Iris pigment epithelial cell (primary cell): ENCODE data around the gene FKBP7.
A peak's percentile ranks its signal among the peaks of the same experiment; 100 is the strongest.
"Not testable (repeated sequence)": the region's sequence is repeated elsewhere in the genome, so short reads cannot be mapped to it uniquely, and the experiment has no call there.

Experiments
- DNase-seq: peaks from one replicate; pipeline ENCODE4 v3.0.0-alpha.2; 2011; ENCODE audit warnings: low read depth

The FKBP7 gene

DNA sequence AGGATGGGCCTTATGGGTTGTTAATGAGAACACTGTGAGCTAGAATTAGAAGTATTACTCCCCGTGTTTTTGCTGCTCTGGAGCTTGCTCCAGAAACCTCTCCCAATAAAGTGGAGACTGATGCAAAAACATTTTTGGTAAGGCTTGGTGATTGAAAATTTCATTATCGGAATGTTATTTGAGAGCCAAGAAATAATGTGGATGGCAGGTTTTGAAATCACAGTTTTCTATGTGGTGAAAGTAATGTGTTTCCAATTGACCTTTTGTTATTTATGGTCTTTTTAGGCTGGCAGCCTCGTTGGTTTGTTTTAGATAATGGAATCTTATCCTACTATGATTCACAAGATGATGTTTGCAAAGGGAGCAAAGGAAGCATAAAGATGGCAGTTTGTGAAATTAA lies 7.0 kb upstream of the FKBP7 start:
- DNase-seq: no peak

- DNase-seq: no peak
Measured at GRCh38 chr2:178484245-178485041, 6.0 kb upstream of the FKBP7 start.

GRCh38 chr2:178482437-178482836 lies 4.0 kb upstream of the FKBP7 start:
- DNase-seq: no peak

DNA sequence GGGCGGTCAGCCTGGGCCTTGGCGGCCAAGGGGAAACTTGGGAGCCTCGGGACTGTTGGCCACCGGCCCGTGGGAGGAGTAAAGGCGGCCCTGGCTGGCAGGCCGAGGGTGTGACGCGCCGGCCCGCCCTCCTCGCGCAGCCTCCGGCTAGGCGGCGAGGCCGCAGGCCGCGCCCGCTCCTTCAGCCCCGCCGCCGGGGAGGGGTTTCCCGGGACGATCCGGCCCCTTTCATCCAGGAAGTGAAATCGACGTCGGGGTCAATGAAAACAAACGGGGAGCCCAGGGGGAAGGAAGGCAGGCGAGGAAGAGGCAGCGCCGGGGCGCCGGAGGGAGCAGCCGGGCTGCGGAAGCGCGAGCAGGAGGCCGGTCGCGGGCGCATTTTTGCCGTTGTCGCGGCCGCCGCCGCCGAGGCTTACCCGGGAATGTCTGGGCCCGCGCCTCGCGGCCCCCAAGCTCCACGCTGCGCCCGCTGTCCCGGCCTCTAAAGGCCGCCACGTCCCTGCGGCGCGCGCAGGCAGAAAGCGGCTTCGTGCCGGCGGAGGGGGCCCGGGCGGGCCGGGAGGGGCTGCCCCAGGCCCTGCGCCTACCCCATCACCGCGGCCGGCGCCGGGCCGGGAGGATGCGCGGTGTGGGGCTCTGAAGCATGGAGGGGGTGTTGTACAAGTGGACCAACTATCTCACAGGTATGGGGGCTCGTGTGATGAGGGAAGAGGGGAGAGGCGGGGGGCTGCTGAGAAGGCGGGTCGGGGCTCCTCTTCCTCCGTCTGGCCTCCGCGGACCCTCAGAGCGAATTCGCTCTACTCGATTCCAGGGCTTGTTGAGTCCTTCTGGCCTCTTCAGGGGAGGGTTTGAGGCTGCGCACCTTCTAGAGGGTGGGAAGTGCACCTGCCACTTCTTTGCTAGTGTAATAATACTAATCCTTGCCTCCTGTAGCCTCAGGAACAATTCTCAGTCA lies 2.1 kb upstream of the FKBP7 start, which contains the start of gene PLEKHA3:
Gene PLEKHA3 (plus strand): TSS at position 231 of the 955 bp plus-strand sequence. CDS start 413 bp downstream, at position 644.
- peak; percentile 93 for DNase-seq

GRCh38 chr2:178479758-178480226 lies 1.4 kb upstream of the FKBP7 start:
- DNase-seq: no peak

DNA sequence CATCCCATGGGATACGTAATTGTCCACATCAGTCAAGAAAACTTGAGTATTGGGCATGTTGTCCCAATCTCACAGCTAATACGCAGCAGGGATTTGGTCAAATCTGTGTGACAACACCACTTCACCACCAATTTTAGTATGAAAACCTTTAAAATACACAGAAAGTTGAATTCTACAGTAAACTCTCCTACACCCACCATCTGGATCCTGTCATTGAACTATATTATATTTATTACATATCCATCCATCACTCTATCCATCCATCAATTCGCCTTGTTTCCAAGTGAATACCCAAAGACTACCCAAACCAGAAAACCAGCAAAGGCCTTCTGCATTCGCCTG lies 846 bp upstream of the FKBP7 start:
- no peak for DNase-seq

DNA sequence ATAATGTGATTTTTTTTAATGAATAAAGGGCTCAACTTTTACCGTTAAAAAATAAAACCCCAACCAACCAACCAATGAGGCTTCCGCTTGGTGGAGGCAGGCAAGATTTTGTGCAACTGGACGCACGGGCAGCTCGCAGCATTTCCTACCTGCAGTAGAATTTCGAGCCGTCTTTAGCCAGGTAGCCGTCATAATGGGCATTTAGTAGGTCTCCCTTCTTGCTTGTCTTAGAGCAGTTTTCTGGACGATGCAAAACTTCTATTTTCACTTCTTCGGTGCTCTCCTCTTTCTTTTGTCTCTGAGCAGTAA lies 316 bp downstream of the FKBP7 start:
- DNase-seq: peak; percentile 36

DNA sequence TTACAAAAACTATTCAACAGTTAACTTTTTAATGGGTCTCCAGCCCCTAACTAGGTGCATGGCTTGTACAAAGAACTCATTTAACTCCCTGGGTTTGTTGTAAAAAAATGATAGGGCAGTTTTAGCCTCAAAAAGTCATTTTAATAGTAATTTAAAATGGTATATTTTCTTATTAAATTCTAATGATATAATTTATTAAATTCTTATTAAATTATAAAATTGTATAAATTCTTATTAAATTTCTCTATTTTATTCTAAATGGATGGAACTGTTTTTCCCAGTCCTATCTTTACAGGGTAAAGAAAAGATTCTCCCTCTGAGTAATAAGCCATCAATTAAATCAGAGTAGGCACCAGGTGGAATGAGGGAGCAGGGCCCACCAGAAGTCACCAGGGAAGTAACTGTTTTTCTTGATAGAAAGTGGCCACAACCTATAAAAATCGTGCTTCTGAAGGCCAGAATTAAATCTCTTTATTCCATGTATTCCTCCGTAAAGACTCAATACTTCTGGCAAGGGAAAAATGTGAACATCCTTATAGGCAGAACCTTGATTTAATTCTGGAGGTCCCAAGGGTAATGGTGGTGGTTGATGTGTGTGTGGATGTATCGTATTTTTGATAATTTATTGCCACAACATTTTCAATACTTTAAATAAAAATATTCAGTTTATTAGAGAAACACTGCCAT lies 814 bp downstream of the FKBP7 start:
- no peak for DNase-seq

DNA sequence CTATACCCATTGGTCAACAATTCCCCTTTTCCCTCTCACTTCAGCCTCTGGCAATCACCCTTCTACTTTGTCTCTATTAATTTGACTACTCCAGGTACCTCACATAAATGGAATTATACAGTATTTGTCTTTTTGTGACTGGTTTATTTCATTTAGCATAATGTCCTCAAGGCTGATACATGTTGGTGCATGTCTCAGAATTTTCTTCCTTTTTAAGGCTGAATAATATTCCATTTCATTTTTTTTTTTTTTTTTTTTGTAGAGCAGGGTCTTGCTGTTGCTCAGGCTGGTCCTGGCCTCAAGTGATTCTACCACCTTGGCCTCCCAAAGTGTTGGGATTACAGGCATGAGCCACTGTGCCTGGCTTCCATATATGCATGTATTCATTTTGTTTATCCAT lies 1.9 kb downstream of the FKBP7 start:
- DNase-seq: no peak

DNA sequence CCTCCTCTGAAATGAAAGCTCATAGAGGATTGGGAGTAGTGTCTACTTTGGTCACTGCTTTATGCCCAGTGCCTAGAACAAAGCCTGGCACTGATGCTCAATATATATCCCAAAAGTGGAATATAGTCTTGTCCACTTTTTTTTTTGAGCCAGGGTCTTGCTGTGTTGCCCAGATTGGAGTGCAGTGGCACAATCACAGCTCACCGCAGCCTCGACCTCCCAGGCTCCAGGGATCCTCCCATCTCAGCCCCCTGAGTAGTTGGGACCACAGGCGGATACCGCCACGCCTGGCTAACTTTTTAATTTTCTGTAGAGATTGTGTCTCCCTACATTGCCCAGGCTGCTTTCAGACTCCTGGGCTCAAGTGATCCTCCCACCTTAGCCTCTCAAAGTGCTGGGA lies 3.8 kb downstream of the FKBP7 start:
- DNase-seq: no peak

DNA sequence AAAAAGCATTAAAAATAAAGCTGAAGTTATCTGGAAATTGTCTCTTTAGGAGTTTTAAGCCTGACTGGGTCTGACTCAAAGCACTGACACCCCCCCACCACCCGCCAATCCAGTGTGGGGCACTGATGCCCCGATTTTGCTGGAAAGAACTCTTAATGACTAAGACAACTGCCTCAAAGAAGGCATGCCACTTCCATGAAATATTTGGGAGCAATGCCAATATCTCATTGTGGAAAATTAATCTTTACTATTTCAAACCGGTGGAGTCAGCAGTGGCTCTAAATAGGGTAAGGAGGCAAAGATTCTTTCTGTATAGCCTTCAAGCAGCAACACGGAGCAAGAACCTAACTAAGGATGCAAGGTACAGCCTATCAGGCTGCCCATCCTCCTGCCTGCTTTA lies 4.5 kb downstream of the FKBP7 start:
- DNase-seq: no peak

- DNase-seq: no peak
Measured at GRCh38 chr2:178473373-178473772, 5.0 kb downstream of the FKBP7 start.

- DNase-seq: not testable (repeated sequence)
Measured at GRCh38 chr2:178471313-178471712, 7.1 kb downstream of the FKBP7 start.

DNA sequence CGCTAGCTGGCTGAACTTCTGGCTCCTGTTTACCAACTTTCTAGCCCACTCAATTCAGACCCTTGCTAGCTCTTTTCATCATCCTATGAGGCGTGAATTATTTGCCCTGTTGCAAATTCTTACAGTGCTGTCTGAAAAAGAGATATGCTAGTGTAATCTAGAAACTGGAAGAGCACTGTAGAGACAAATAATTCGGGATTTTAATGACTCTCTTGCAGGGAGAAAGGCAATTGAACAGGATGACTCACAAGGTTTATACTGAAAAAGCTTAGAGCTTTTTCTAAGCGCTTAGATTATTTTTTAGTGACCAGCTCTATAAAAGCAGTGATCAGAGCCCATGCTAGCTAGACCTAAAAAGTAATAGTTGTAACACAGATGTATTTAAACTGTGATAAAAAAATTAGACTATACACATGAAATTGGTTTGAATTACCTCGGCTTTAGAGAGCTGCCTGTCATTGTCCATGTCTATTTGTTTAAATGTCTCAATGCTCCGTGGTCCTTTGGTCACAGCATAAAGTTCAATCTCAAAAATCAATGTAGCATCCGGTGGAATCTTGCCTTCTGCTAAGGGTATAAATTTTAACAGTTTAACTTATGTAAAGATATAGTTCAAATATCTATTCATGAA lies 9.1 kb downstream of the FKBP7 start:
- DNase-seq: no peak

GRCh38 chr2:178457390-178457886 lies 21.0 kb downstream of the FKBP7 start:
- no peak for DNase-seq

DNA sequence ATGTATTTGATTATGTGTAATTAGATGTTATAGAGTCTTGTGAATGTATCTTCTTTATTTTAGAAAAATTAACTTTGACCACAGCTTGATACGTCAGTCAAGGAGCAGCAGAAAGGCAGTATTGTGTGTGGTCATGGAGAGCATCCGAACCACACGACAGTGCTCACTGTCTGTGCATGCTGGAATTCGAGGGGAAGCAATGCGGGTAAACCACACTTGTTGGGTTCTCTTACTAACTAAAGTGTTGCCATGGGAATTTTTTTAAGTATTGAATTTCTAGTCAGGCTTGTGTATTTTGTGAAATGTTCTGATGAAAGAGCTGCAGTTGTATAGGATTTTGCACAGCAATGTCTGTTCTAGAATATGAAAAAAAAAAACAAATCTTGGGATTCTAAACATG lies 22.5 kb downstream of the FKBP7 start:
- DNase-seq: no peak

DNA sequence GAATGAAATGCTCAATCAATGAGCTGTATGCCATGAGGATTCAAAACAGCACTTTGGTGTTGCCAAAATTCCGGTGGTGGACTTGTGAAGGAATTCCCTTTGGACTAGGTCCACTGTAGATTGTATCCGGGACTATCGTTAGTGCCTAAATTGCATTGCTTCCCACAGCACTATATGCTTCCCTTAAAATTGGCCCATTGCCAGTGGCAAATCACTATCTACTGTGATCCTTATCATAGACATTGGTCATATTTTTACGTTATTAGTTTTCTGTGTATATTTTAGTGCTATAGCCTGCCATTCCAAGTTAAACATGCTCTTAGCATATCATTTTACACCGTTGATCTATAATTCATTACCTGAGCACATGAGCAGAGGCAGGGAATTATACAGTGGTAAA lies 25.5 kb downstream of the FKBP7 start:
- DNase-seq: no peak

- DNase-seq: no peak
Measured at GRCh38 chr2:178452334-178452733, 26.1 kb downstream of the FKBP7 start.

DNA sequence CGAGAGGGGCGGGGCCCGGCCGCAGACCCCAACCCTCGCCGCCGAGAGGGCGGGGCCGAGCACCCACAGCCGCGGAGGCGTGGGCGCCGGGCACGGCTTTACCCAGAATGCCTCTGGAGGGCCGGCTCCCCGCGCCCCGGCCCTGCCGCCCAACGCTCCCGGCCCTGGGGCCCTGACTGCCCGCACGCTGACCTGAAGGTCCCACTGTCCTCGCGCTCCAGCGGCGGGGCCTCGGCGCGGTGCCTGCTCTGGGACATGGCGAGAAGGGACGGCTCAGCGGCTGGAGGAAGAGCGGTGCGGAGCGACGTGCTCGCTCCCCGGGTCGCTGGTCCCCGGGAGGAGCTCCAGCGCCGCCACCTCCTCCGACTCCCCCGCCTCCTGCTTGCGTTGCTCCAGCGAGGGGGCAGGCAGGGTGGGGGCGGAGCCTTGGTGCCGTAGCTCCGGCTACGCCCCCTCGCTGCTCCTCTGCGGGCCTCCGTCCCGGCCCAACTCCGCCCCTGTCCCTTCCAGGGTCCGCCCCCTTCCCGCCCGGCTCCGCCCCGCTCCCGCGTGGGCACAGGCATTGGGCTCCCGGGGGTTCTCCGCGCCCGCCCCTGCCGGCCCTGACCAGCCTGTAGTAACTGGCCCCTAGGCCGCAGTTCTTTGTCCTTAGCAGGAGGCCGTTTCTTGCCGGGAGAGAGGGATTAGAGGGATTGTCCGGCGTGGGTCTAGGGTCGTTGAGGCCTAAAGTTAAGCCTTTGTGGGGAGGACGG lies 27.4 kb downstream of the FKBP7 start, which contains the start of the genes PJVK and PRKRA:
Gene PJVK (plus strand): TSS at position 605 of the 752 bp plus-strand sequence. CDS start 2,032 bp downstream, outside the sequence.
Gene PRKRA (minus strand): TSS at position 402 of the 752 bp plus-strand sequence. CDS start 145 bp downstream, at position 257.
- peak; percentile 98 for DNase-seq

DNA sequence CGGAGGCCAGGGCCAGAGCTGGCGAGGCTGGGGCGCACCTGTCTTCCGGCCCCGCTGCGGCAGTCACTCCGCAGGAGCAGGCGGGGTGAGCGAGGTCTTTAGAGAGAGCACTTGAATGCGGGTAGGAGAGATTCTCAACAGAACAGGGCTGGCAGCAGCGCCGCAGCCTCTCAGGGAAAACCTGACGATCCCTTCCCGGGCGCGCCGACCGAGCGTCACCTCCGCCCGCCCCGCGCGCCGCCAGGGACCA lies 28.0 kb downstream of the FKBP7 start:
- no peak for DNase-seq
